Astrocyte (in vitro differentiated cells and primary cell): ENCODE measurements around the gene NPFFR1. TPM values are rescaled to one million over a fixed set of nuclear protein-coding genes. Genes with fewer than 3 reads are reported as not detected.

Source experiments
- DNase-seq: peaks from one replicate; pipeline ENCODE4 v3.0.0-alpha.2; 2010; ENCODE audit warnings: low read depth
- FAIRE-seq: peaks from 2 replicates; lab custom pipeline; 2011; peaks lifted over from hg19 to GRCh38; lab: Jason Lieb, UNC
- H2AFZ ChIP-seq: 2 replicates; pipeline ENCODE4 v1.6.0; 2012; ENCODE audit warnings: low read depth, low read length, inconsistent platforms
- H3K27ac ChIP-seq: 2 replicates; pipeline ENCODE4 v1.5.1; 2011; ENCODE audit warnings: low read depth, low read length, inconsistent platforms
- H3K27me3 ChIP-seq: 2 replicates; pipeline ENCODE4 v1.6.0; 2011; ENCODE audit warnings: low read length, inconsistent platforms; ENCODE audit not compliant: insufficient read depth
- H3K36me3 ChIP-seq: 2 replicates; pipeline ENCODE4 v1.5.1; 2011; ENCODE audit warnings: low read length, inconsistent platforms; ENCODE audit not compliant: insufficient read depth
- H3K4me1 ChIP-seq: 2 replicates; pipeline ENCODE4 v1.5.1; 2011; ENCODE audit warnings: low read length, inconsistent platforms; ENCODE audit not compliant: insufficient read depth
- H3K4me2 ChIP-seq: 2 replicates; pipeline ENCODE4 v1.6.0; 2012; ENCODE audit warnings: low read length, inconsistent platforms
- H3K4me3 ChIP-seq: 2 replicates; pipeline ENCODE4 v1.5.1; 2011; ENCODE audit warnings: low read depth, mild to moderate bottlenecking, low read length, inconsistent platforms; ENCODE audit not compliant: insufficient read depth
- H3K79me2 ChIP-seq: 2 replicates; pipeline ENCODE4 v1.6.0; 2012; ENCODE audit warnings: mild to moderate bottlenecking, low read length, inconsistent platforms; ENCODE audit not compliant: insufficient read depth
- H3K9ac ChIP-seq: 2 replicates; pipeline ENCODE4 v1.6.0; 2012; ENCODE audit warnings: mild to moderate bottlenecking, low read length, inconsistent platforms
- H3K9me3 ChIP-seq: 2 replicates; pipeline ENCODE4 v1.5.1; 2012; ENCODE audit warnings: low read depth, mild to moderate bottlenecking, low read length, inconsistent platforms; ENCODE audit not compliant: insufficient read depth
- H4K20me1 ChIP-seq: 2 replicates; pipeline ENCODE4 v1.6.0; 2012; ENCODE audit warnings: low read length, inconsistent platforms; ENCODE audit not compliant: insufficient read depth
- H3K27ac Mint-ChIP-seq: one replicate; pipeline ENCODE4 v1.8.0; 2021; ENCODE audit warnings: mild to moderate bottlenecking, mixed read lengths; ENCODE audit not compliant: unreplicated experiment
- H3K27me3 Mint-ChIP-seq: one replicate; pipeline ENCODE4 v1.8.0; 2021; ENCODE audit warnings: low read depth, mixed read lengths; ENCODE audit not compliant: unreplicated experiment
- H3K36me3 Mint-ChIP-seq: one replicate; pipeline ENCODE4 v1.8.0; 2021; ENCODE audit warnings: low read depth, mixed read lengths; ENCODE audit not compliant: unreplicated experiment
- H3K4me1 Mint-ChIP-seq: one replicate; pipeline ENCODE4 v1.8.0; 2021; ENCODE audit warnings: low read depth, mixed read lengths; ENCODE audit not compliant: unreplicated experiment
- H3K4me3 Mint-ChIP-seq: one replicate; pipeline ENCODE4 v1.8.0; 2021; ENCODE audit warnings: mild to moderate bottlenecking, moderate library complexity, mixed read lengths; ENCODE audit not compliant: unreplicated experiment
- H3K9me3 Mint-ChIP-seq: one replicate; pipeline ENCODE4 v1.8.0; 2021; ENCODE audit warnings: mild to moderate bottlenecking, mixed read lengths; ENCODE audit not compliant: unreplicated experiment
- EZH2 ChIP-seq: IDR thresholded peaks from 2 replicates; pipeline ENCODE4 v1.6.1; 2012; ENCODE audit warnings: mild to moderate bottlenecking, low read length, inconsistent platforms; ENCODE audit not compliant: insufficient read depth
- total RNA-seq: library from RNA; stranded (reverse); gene quantifications from 2 replicates; pipeline ENCODE4 v1.2.1, GENCODE V29; 2021
- TF ChIP-seq, protein P1 (sequence below): IDR thresholded peaks from 2 replicates; pipeline ENCODE4 v1.5.1; 2011; ENCODE audit warnings: low read depth, mild to moderate bottlenecking, inconsistent platforms, low read length, moderate library complexity; ENCODE audit not compliant: insufficient read depth

Gene NPFFR1
- total RNA-seq, 1 donor from 2014 or later = not detected

DNA sequence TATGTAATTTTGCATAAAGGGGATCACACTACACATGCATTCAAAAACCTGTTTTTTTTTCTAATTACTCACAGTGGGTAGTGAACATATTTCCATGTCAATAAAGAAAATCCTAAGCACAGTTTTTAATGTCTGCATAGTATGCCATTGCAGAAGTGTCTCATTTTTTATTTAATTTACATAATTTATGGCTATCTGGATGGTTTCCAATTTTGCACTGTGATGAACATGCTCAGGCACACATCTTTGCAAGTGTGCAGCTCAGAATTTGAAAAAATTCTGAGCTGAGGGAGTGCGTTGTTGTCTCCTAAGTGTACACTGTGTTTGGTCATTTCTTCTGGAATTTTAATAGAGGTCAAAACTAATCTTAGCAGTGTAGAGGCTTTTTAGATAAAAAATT lies 2.2 kb downstream of the NPFFR1 start:
- no peak for DNase-seq
- TF ChIP-seq, protein P1, sequence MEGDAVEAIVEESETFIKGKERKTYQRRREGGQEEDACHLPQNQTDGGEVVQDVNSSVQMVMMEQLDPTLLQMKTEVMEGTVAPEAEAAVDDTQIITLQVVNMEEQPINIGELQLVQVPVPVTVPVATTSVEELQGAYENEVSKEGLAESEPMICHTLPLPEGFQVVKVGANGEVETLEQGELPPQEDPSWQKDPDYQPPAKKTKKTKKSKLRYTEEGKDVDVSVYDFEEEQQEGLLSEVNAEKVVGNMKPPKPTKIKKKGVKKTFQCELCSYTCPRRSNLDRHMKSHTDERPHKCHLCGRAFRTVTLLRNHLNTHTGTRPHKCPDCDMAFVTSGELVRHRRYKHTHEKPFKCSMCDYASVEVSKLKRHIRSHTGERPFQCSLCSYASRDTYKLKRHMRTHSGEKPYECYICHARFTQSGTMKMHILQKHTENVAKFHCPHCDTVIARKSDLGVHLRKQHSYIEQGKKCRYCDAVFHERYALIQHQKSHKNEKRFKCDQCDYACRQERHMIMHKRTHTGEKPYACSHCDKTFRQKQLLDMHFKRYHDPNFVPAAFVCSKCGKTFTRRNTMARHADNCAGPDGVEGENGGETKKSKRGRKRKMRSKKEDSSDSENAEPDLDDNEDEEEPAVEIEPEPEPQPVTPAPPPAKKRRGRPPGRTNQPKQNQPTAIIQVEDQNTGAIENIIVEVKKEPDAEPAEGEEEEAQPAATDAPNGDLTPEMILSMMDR = no peak
- no peak for TF ChIP-seq EZH2
- Mint-ChIP-seq H3K27ac (no peak overlapping the region), H3K36me3 (no peaks in the 10 kb centered on the region), H3K9me3 (no peaks in the 10 kb centered on the region), H3K27me3 (peaks cover 61% of the 10 kb centered on the region), H3K4me1 (no peaks in the 10 kb centered on the region), H3K4me3 (no peak overlapping the region)
- Histone ChIP-seq H3K4me1 (no peaks in the 10 kb centered on the region), H3K9ac (no peak overlapping the region), H3K79me2 (no peaks in the 10 kb centered on the region), H4K20me1 (no peaks in the 10 kb centered on the region), H2AFZ (no peak overlapping the region), H3K4me2 (no peak overlapping the region), H3K4me3 (no peak overlapping the region), H3K9me3 (peaks cover 6% of the 10 kb centered on the region), H3K36me3 (no peaks in the 10 kb centered on the region), H3K27ac (no peak overlapping the region), H3K27me3 (peaks cover 56% of the 10 kb centered on the region)
- FAIRE-seq = no peak

DNA sequence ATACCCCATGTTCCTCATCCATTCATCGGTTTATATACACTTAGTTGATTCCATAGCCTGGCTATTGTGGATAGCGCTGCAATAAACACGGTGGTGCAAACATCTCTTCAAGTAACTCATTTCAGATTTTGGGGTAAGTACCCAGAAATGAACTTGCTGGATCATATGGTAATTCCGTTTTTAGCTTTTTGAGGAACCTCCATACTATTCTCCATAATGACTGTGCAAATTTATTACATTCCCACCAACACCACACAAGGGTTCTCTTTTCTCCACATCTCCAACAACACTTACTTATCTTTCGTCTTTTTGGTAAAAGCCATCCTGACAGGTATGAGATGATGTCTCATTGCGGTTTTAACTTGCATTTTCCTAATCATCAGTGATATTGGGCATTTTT lies 3.7 kb downstream of the NPFFR1 start:
- no peaks in the 10 kb centered on the region for H3K36me3 Mint-ChIP-seq
- H3K27ac Mint-ChIP-seq = no peak overlapping the region

More for the DNA sequence above, 3.7 kb downstream of the NPFFR1 start:
- H3K9ac ChIP-seq = no peak overlapping the region
- no peak overlapping the region for H3K4me3 Mint-ChIP-seq
- H3K79me2 ChIP-seq = no peaks in the 10 kb centered on the region
- no peak overlapping the region for H3K4me3 ChIP-seq
- peaks cover 53% of the 10 kb centered on the region for H3K27me3 Mint-ChIP-seq
- no peaks in the 10 kb centered on the region for H3K36me3 ChIP-seq
- peaks cover 3% of the 10 kb centered on the region for H3K9me3 Mint-ChIP-seq
- H3K4me1 Mint-ChIP-seq = no peaks in the 10 kb centered on the region
- DNase-seq (no peak), FAIRE-seq (no peak)
- H3K4me2 ChIP-seq = no peak overlapping the region
- H3K27me3 ChIP-seq = peaks cover 46% of the 10 kb centered on the region
- H3K27ac ChIP-seq = no peak overlapping the region
- H2AFZ ChIP-seq = no peak overlapping the region
- no peaks in the 10 kb centered on the region for H4K20me1 ChIP-seq
- H3K9me3 ChIP-seq = peaks cover 6% of the 10 kb centered on the region
- H3K4me1 ChIP-seq = no peaks in the 10 kb centered on the region
- TF ChIP-seq EZH2 = no peak
- TF ChIP-seq, protein P1 = no peak
